Sigmoid colon (tissue), 4 donors: ENCODE data around the gene DNAH7.

Source experiments
- CTCF ChIP-seq, 4 experiments: fragments of 450-650 bp in 3 of 4; fragments of 200-600 bp in 1 of 4; IDR thresholded peaks; one replicate each; pipeline ENCODE4 v1.5.1; 2016 to 2019; ENCODE audit warnings: antibody characterized with exemption in 4 of 4, mild to moderate bottlenecking in 3 of 4, moderate library complexity in 2 of 4
- EP300 ChIP-seq, 4 donors: sonication (generic); formaldehyde crosslinking; IDR thresholded peaks; one replicate each; pipeline ENCODE4 v1.6.1; 2017; ENCODE audit warnings: antibody characterized with exemption in 4 of 4
- POLR2A ChIP-seq, 2 donors: fragments of 450-650 bp; IDR thresholded peaks; one replicate each; pipeline ENCODE4 v1.6.1; 2016; ENCODE audit warnings: antibody characterized with exemption in 2 of 2, mild to moderate bottlenecking in 2 of 2, moderate library complexity in 2 of 2

DNA sequence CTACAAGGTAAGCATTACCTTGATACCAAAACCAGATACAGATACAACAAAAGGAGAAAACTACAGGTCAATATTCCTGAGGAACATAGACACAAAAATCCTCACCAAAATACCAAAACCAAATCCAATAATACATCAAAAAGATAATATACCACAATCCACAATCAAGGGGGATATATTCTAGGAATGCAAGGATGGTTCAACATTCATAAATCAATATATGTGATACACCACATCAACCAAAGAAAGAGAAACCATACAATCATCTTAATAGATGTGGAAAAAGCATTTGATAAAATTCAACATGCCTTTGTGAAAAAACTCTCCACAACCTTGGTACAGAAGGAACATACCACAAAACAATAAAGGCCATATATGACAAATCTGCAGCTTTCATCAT is 28.4 kb downstream of the DNAH7 start:
- TF ChIP-seq CTCF (IDR thresholded peaks at IDR 0.05) (no peak), POLR2A (IDR thresholded peaks at IDR 0.05) (no peak), EP300 (IDR thresholded peaks at IDR 0.05) (no peak)
